HG03175 (cell line): ENCODE data around the gene WDR90.

ENCODE experiments used
- ATAC-seq: cut with Tn5 transposase; IDR thresholded peaks from one replicate; pipeline ENCODE4 v1.9.1; 2021; ENCODE audit warnings: mild to moderate bottlenecking, moderate library complexity; ENCODE audit not compliant: unreplicated experiment

WDR90 gene

DNA sequence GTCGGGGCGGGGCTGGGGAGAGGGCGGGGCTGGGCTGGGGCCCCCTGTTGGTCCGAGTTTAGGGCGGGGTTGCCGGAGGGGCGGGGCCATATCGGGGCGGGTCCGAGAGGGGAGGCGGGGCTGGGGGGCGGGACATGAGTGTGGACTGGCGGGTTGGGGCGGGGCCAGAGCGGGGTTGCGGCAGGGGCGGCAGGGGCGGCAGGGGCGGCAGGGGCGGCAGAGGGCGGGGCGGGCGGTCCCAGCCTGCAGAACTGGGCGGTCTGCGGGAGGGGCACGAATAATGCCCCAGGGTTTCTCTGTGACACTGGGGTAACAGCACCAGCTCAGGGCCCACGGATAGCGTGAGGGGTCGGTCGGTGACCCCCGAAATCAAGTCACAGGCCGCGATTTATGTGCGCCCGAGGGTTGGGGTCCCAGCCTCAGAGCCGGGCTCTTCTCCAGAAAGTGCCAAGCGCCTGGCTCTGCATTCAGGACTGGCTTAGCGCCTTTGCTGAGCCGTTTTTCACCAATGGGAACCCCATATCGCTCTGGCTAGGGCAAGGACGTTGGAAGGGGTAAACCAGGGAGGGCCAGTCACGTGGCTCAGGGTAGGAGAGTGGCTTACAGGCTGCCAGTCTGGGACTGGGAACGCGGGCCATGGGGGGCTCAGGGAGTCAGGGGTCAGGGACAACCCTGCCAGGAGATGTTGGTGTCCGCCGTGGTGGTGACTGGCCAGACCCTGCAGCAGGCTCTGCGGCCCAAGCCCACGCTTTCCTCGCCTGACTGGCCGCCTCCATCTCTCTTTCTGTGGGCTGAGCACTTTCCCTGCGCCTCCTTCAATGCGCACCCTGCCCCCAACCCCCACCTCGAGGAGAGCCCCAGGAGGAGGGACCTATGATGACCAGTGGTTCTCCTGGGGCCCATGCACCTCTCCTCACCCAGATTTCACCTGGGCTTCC is 11.8 kb upstream of the WDR90 start:
- ATAC-seq, result no peak

DNA sequence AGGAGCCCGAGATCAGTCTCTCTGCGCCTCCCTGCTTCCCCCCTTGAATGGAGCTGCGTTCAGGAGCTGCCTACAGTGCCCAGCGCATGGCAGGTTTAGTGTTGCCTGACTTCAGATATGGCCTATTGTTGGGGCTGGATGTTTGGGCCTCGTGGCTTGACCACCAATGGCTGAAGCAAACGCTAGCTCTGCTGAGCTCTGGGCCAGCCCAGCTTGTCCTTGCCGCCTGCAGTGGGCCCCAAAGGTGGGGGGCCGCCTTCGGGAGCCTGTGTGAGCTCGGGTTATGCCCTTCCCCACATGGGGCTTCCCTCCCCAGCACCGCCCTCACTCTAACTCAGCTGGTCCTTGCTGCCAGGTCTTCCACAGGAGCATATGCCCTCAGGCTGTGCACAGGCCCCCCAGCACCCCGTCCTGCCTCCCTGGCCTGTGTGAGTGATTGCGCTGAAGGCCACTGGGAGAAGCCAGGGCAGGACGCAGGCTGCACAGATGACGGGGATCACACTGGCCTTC is 11.1 kb upstream of the WDR90 start:
- no peak for ATAC-seq

DNA sequence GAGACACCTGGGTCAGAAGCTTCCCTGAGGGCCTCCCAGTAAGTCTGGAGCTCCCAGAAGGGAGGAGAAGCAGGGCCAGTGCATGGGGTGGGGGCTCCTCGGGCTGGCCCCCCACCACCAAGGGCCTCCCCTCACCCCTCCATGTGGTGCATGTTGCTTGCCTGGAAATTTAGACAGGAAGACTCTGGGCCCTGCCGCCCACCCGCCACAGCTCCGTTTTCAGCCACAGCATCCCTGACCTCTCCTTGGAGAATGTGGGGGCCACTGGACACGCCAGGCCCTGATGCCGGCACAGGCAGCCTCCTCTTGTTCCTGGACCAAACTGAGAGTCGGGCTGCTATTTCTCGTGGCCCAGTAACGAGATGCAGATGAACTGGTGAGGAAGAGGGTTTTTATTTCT is 10.3 kb upstream of the WDR90 start:
- no peak for ATAC-seq

DNA sequence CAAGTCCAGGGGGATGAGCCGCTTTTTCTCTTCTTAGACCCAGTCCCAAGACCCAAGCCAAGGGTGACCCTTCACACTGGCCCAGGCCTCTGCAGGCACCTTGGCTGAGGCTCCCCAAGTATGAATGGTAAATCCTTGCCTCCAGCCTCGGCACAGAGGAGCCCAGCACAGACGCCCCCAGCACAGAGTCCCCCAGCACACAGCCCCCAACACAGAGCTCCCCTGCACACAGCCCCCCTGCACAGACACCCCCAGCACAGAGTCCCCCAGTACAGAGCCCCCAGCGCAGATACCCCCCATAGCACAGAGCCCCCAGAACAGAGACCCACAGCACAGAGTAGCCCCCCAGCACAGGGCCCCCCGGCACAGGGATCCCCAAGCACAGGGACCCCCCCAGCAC is 8.6 kb upstream of the WDR90 start:
- no peak for ATAC-seq

DNA sequence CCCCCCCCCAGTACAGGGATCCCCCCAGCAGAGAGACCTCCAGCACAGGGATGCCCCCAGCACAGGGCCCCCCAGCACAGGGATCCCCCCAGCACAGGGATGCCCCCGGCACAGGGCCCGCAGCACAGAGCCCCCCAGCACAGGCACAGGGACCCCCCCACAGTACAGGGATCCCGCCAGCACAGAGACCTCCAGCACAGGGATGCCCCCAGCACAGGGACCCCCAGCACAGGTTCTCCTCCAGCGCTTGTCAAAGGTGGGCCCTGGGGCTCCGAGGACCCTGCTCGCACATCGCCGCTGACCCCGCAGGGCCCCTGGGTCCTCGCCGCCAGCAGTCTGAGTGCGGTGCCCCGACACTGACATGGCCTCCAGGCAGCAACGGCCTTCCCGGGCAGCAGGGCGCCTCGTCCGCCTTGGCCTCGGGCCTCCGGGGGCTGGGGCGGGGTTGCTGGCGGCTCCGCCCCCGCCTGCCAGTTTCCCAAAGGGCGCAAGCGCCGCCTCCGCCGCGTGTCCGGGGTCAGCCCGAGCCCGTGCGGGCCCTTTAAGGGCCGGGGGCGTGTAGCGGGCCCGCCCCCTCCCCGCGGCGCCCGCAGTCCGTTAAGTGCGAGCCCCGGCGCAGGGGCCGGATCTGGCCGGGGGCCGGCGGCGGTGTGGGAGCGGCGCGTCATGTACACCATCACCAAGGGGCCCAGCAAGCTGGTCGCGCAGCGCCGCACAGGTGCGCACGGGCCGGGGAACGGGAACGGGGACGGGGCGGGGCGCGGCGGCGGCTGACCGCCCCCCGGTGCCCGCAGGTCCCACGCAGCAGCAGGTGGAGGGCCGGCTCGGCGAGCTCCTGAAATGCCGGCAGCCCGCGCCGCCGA is 7.6 kb upstream of the WDR90 start, which contains the start of gene MCRIP2:
TSS of gene MCRIP2 (plus strand) at position 503 of the 863 bp plus-strand sequence. CDS start at position 667, 164 bp downstream.
- peak; percentile 51 for ATAC-seq

DNA sequence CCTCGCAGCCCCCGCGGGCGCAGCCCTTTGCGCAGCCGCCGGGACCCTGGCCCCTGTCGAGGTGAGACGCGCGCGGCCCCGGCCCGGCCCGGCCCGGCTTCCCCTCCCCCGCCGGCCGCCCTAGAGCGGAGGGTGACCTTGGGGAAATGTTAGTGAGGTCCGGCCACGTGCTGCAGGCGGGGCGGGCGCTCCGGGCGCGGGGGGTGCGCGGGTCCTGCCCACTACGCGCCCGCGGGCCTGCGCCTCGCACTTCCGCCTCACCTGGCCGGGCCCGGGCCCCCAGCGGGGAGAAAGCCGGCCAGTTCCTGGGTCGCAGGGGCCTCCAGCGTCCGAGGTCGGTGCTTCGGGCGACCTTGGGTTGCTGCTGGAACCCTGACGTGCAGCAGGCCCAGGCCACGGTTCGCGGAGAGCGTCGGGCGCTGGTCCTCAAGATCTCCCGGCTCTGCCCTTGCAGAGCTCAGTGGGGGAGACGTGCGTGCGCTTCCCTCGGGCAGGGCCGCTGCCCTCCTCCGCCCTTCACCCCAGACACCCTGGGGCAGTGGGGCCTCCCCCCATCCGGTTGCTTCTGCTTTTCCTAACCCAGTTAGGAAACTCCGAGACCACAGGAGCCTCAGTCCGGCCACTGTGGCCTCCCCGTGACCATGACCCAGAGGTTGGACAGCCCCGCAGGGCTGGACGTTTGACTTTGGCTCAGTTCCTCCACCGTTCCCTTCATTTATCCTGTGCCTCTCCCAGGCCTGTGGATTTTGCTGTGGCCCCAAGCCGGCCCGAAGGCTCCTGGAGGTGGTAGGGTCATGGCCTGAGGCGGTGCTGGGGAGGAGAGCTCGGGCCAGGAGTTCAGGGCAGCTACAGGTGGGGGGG is 6.7 kb upstream of the WDR90 start:
- peak; percentile 49 for ATAC-seq

DNA sequence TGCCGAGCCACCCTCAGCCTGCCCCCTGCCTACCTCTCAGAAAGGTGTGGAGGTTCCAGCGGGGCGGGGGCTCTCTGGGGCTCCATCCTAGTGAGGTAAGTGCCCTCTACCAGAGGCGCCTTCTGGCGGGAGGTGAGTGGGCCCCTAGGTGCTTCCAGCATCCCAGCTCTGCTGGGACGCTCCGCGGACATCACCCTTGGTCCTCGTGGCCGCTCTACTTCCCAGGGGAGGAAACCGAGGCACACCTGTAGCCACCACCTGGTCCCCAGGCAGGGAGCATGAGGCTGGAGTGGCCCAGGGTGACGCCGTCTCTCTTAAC is 6.2 kb upstream of the WDR90 start:
- no peak for ATAC-seq

DNA sequence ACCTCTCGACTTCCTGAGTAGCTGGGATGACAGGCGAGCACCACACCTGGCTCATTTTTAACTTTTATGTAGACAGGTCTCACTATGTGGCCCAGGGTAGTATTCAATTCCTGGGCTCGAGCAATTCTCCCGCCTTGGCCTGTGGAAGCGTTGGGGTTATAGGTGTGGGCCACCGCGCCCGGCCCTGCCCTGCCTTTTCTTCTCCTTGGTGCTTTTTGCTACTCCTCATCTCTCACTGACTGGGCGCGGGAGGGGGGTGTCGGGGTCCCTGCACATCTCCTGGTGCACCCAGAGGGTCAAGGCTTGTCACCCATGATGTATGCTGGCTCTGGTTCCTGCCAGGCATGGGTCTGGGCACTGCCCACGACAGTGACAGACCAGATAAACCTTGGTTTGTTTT is 4.6 kb upstream of the WDR90 start:
- no peak for ATAC-seq

DNA sequence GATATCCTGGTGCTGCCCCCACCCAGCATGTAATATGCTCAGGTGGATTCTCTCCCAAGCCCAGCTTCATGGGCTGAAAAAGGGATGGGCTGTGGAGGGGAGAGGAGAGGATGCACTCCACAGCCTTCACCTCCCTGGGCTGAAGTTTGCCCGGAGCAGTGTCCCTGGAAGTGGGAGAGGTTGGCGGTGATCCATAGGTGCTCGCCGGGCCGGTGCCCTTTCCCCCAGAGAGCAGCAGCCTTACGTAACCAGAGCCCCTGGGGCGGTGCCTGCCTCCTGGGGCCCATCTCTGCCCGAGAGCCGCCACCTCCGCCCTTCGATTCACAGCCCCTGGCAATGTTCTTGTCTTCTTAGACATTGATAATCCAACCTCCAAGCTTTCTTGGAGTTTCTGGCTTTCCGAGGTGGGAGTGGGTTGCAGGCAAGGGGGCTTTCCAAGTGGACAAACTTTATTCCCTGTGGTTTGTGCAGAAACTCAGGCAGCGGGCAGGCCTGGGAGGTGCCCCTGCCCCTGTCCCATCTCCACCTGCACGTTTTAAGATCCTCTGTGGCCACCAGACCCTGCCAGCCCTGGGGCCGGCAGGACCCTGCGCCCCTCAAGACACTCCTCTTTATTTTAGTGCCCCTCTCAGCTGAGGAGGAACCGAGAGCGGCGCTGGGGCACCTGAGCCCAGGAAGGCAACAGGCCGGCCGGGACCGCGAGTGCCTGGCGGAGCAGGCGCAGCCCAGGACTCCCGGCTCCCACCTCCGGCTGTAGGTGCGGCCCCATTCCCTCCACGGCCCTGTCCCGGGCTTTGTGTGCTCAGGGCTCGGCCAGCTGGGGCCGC is 3.1 kb upstream of the WDR90 start:
- no peak for ATAC-seq

DNA sequence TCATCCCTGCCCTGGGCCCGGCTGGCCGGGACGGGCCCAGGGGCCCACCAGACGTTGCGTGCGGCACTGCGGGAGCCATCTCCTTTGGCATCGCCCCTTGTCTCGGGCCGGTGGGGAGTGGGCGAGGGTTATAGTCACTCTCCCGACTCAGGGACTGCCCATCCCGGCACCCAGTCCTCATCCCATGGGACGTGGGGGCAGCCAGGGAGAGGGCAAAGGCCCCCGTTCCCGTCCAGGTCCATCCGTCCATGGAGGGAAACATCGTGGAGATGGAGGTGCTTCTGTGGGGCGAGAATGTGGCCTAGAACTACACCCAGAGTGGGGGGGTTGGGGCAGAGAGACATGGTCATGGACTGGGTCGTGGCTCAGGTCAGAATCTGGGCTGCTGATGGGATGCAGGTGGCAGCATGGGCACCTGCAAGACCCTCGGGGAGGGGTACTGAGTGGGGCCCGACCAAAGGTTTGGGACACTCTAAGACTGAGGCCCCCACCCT is 2.4 kb upstream of the WDR90 start:
- no peak for ATAC-seq

DNA sequence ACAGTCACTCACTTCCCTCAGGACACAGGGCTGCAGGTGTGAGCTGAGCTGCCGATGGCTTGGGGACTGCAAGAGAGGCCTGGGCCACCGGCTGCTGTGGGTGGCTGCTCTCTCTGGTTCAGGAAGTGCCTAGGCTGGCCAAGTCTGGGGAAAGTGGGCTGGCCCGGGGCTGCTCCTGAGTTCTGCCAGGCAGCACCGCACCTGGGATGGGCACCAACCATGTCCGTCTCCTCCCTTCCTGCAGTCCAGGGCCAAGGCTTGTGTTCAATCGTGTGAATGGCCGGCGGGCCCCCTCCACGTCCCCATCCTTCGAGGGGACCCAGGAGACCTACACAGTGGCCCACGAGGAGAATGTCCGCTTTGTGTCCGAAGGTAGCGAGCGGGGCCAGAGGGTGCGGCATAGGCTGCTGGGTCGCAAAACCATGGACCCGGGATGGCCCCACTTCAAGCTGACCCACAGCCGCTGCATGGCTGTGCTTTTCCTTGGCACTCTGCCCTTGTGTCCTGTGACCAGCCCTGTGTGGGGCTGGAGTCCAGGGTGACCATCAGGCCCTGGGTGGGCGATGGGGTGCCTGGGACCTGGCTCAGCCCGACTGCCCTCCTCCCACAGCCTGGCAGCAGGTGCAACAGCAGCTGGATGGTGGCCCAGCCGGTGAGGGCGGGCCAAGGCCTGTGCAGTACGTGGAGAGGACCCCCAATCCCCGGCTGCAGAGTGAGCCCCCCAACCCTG is 1.8 kb upstream of the WDR90 start:
- ATAC-seq, result no peak

DNA sequence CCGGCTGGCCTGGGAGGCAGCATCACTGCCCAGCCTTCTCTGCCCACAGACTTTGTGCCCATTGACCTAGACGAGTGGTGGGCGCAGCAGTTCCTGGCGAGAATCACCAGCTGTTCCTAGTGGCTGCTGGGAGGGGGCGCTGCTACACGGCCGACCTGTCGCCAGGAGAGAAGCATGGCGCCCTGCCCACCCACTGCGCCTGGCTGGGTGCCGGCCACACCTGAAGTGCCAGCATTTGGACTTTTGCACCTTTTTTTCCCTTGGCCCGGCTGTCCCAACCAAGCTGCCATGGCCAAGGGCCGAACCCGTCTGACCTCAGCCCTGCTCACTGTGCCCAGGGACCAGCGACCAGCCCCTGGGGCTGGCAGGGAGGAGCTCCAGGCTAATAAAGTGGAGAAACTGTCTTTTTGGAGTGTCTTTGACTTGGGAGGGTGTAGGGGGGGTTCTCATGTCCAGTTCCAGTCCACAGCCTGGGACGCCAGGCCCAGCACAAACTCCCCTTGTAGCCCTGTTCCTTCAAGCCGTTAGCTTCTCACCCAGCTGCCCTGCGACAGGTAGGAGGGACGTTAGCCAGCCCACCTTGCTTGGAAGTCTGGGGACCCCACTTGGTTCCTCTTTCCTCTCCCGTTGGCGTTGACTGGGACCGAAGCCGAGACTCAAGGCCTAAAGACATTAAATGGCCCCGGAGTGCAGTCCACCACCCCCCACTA is 939 bp upstream of the WDR90 start:
- ATAC-seq, result no peak

DNA sequence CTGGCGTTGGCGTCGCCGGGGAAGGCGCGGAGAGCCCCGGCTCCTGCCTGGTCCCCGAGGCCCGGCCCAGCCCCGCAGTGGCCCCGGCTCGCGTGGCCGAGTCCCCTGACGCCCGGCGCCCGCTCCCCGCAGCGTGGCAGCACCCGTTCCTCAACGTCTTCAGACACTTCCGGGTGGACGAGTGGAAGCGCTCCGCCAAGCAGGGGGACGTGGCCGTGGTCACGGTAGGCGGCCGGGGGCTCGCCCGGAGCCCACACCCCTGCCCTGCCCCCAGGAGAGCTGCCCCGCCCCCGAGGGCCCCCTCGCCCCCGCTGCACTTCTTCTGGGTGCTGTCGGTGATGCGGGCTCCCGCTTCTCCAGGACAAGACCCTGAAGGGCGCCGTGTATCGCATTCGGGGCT is 466 bp downstream of the WDR90 start:
- ATAC-seq, result peak; percentile 26

DNA sequence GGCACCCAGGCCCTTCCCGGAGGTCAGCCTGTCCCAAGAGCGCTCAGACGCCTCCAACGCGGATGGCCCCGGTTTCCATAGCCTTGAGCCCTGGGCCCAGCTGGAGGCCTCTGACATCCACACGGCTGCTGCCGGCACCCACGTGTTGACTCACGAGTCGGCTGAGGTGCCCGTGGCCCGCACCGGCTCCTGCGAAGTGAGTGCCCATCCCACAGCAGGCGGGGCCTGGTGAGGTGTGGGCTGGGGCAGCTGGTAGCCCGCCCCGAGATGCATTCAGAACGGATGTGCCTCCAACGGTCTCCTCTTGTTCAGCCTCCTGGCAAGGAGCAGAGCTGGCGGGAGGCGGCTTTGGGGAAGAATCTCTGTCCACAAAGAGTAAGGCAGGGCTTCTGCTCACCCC is 2.7 kb downstream of the WDR90 start:
- no peak for ATAC-seq

DNA sequence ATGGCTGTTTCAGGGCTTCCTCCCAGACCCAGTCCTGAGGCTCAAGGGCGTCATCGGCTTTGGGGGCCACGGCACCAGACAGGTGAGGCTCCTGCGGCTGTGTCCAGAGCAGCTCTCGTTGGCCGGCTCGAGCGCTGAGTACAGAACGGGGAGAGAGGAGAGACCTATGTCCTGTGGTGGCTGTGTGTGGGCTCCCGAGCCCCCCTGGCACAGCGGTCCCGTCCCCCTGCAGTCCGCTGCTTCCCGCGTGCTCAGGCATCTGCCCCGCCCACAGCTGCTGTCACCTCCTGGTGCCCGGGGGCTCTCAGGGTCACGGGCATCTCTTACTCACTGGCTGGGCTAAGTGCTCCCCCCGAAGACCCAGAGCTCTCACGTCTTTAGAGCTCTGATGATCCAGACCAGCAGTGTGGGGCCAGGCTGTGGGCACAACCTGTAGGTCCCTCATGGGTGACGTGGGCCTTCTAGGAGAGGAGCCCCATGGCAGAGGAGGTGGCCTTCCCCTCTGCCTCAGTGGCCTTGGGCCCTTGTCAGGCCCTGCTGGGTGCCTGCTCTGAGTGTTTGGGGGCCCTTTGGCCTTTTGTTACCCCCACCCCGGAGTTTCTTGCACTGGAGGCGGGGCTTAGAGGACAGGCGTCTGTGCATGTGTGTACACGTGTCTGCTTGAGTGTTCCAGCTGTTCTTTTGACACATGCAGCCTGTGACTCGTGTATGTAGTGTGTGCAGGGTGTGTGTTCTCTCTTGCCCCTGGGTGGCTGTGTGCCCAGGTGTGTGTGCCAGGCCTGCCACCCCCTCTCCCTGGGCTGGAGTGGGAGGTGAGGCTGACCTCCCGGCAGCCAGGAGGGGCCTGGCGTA is 3.5 kb downstream of the WDR90 start:
- no peak for ATAC-seq

DNA sequence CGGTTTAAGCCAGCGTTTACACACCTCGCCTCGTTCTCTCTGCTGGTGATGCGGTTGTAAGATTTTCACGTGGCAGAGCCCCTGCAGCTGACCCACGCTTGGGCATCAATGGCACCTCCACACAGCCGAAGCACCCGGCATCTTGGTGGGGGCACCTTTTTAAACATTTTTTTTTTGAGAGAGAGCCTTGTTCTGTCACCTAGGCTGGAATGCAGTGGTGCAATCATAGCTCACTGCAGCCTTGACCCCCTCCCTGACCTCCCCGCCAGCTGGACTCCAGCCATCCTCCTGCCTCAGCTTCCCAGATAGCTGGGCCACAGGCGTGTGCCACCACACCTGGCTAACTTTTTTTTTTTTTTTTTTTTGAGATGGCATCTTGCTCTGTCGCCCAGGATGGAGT is 4.9 kb downstream of the WDR90 start:
- no peak for ATAC-seq

DNA sequence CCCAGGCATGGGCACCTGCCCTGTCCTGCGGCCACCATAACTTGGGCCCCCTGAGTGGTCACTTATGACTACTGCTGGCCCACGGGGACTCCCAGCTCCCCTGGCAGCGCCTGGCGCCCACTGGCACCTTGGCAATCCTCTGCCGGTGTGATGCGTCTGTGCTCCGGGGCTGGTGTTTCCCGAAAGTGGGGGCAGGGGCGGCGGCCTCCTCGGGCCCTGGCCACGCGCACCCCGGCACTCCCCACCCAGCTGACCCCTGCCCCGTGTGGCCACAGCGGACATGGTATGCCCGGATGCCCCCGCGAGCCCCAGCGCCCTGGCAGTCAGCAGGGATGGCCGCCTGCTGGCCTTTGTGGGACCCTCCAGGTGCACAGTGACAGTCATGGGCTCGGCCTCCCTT is 8.3 kb downstream of the WDR90 start:
- ATAC-seq, result no peak
